Measurements from ENCODE around the gene SLC44A2.

GRCh38 chr19:10631874-10632273, 6.5 kb downstream of the SLC44A2 start:
- no peak for TF ChIP-seq EZH2 (IDR thresholded peaks at IDR 0.05)
- TF ChIP-seq POLR2AphosphoS5 (IDR thresholded peaks at IDR 0.05; ENCODE audit: borderline replicate concordance, low read depth, low read length): no peak
- TF ChIP-seq FOXP2 (optimal IDR thresholded peaks at IDR 0.05; ENCODE audit: control extremely low read depth, extremely low read length, insufficient read depth): no peak

Measured in SK-N-MC (cell line).